ENCODE measurements around the gene RARB. TPM values are rescaled to one million over a fixed set of nuclear protein-coding genes. Genes with fewer than 3 reads are reported as not detected.

Gene RARB
- total and polyA plus RNA-seq, 9 of the 15 experiments (the other 6 are each of a cell fraction or from before 2014, with no cell fraction given): 0.15 to 1.3 (median 0.27) TPM

DNA sequence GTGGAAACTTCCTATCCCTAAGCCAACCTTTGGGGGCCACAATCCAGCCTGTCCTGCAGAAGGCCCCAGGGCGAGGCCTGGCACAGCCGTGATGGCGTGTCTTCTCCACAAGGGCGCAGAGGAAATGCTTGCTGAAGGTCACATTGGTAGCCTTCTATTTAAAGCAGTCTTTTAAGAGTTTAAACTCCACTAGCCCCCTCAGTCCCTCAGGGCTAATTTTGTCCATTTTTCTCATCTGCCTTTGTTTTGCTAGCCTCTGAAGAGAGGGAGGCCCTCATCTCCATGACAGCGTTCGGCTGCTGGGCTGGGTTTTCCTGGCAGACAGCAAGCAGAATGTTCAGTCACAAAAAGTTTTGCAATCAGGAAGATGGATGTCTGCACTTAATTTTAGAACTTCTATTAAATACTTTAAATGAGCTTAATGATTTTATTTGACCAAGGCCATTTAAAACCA, 40.8 kb downstream of the RARB start:
- POLR2A ChIA-PET: interaction anchor here (1.0 kb wide), 1 partner anchor 9 kb away, joined by 5 read pairs; no protein-coding TSS in a partner anchor
- TF ChIP-seq ZNF212 (CRISPR knock-in tag; IDR thresholded peaks at IDR 0.05): no peak
- TF ChIP-seq, protein P1, sequence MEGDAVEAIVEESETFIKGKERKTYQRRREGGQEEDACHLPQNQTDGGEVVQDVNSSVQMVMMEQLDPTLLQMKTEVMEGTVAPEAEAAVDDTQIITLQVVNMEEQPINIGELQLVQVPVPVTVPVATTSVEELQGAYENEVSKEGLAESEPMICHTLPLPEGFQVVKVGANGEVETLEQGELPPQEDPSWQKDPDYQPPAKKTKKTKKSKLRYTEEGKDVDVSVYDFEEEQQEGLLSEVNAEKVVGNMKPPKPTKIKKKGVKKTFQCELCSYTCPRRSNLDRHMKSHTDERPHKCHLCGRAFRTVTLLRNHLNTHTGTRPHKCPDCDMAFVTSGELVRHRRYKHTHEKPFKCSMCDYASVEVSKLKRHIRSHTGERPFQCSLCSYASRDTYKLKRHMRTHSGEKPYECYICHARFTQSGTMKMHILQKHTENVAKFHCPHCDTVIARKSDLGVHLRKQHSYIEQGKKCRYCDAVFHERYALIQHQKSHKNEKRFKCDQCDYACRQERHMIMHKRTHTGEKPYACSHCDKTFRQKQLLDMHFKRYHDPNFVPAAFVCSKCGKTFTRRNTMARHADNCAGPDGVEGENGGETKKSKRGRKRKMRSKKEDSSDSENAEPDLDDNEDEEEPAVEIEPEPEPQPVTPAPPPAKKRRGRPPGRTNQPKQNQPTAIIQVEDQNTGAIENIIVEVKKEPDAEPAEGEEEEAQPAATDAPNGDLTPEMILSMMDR (IDR thresholded peaks at IDR 0.05 in 2 of 3, conservative IDR thresholded peaks at IDR 0.05 in 1 of 3; ENCODE audit: insufficient read depth in 2 of 3, low read depth in 1 of 3, low read length in 3 of 3): 0 out of 6 replicates have a peak, but pooled peaks of 1 of the 3 experiments have one; percentile 11
- H3K9me1 ChIP-seq (ENCODE audit: control insufficient read depth, insufficient read depth, low read length): no peaks in the 10 kb centered on the region
- DNase-seq (ENCODE audit: extremely low read depth in 1 of 4, low spot score in 3 of 4): no peak
- no peak overlapping the region for H2AFZ ChIP-seq (ENCODE audit: low read depth, low read length)
- no peak for FAIRE-seq
- WGBS (ENCODE audit: insufficient coverage, low coverage, missing lambda C conversion rate): 0% methylated on average over 6 of the region's 6 CpGs
- H3K27ac ChIP-seq (ENCODE audit: extremely low read depth, low read depth, low read length): no peak overlapping the region
- intact Hi-C loops (cut with micrococcal nuclease) (no loop called here), in situ Hi-C loops (cut with MboI) (no loop called here)
- H3K36me3 ChIP-seq (ENCODE audit: control insufficient read depth, insufficient read depth, low read length): no peaks in the 10 kb centered on the region
- H3K79me2 ChIP-seq (ENCODE audit: control insufficient read depth, insufficient read depth, low read length): no peaks in the 10 kb centered on the region
- H4K20me1 ChIP-seq (replicated peaks; ENCODE audit: control insufficient read depth, insufficient read depth, low read length): no peaks in the 10 kb centered on the region
- H3K4me1 ChIP-seq (replicated peaks in 1 of 2; ENCODE audit: control insufficient read depth in 2 of 2, insufficient read depth in 2 of 2, low read length in 2 of 2): no peaks in the 10 kb centered on the region
- no peaks in the 10 kb centered on the region for H3K9me3 ChIP-seq (replicated peaks; ENCODE audit: control insufficient read depth, insufficient read depth, low read depth, low read length)
- no peaks in the 10 kb centered on the region for H3K27me3 ChIP-seq (ENCODE audit: control insufficient read depth in 2 of 2, insufficient read depth in 2 of 2, low read length in 2 of 2)
- H3K9ac ChIP-seq (ENCODE audit: insufficient read depth in 1 of 2, low read depth in 2 of 2, low read length in 2 of 2): no peak overlapping the region
- CTCF ChIA-PET (ENCODE audit: low intra/inter-chr PET ratio): no interaction called here
- H3K4me3 ChIP-seq: no peak overlapping the region
- H3K4me2 ChIP-seq (ENCODE audit: insufficient read depth, low read length): no peak overlapping the region
- no TSS peak for BruUV-seq (replicated peaks)
- ATAC-seq: peak; percentile 43; the same call in 2 of the 3 replicates

DNA sequence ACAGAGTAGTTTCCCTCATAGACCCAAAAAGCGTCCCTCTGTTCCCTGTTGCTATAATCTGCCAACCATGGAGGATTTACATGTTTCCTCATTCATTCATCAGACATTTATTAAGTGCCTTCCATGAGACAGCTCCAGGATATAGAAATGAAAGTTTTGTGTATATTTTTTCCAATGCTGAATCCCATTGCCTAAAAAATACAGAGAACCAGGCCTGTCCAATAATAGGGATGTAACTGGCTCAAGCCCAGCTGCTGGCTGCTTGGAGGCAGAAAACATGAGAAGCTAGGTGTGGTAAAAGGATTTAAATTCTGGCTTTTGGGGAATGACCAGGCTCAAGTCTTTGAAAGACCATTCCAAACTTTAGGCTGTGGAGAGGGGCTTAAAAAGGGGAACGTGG, 41.5 kb downstream of the RARB start:
- Histone ChIP-seq H3K36me3 (ENCODE audit: control insufficient read depth, insufficient read depth, low read length) (no peaks in the 10 kb centered on the region), H3K27ac (ENCODE audit: extremely low read depth, low read depth, low read length) (no peak overlapping the region), H4K20me1 (replicated peaks; ENCODE audit: control insufficient read depth, insufficient read depth, low read length) (no peaks in the 10 kb centered on the region), H3K9ac (ENCODE audit: insufficient read depth in 1 of 2, low read depth in 2 of 2, low read length in 2 of 2) (no peak overlapping the region), H3K4me2 (ENCODE audit: insufficient read depth, low read length) (no peak overlapping the region), H3K9me1 (ENCODE audit: control insufficient read depth, insufficient read depth, low read length) (no peaks in the 10 kb centered on the region), H3K27me3 (ENCODE audit: control insufficient read depth in 2 of 2, insufficient read depth in 2 of 2, low read length in 2 of 2) (no peaks in the 10 kb centered on the region), H3K9me3 (replicated peaks; ENCODE audit: control insufficient read depth, insufficient read depth, low read depth, low read length) (no peaks in the 10 kb centered on the region), H2AFZ (ENCODE audit: low read depth, low read length) (no peak overlapping the region), H3K4me3 (no peak overlapping the region), H3K4me1 (replicated peaks in 1 of 2; ENCODE audit: control insufficient read depth in 2 of 2, insufficient read depth in 2 of 2, low read length in 2 of 2) (no peaks in the 10 kb centered on the region), H3K79me2 (ENCODE audit: control insufficient read depth, insufficient read depth, low read length) (no peaks in the 10 kb centered on the region)
- CTCF ChIA-PET (ENCODE audit: low intra/inter-chr PET ratio): no interaction called here
- no peak for ATAC-seq
- FAIRE-seq: no peak
- intact Hi-C loops (cut with micrococcal nuclease) (no loop called here), in situ Hi-C loops (cut with MboI) (no loop called here)
- BruUV-seq (replicated peaks): no TSS peak
- POLR2A ChIA-PET: interaction anchor here (1.0 kb wide), 1 partner anchor 9 kb away, joined by 5 read pairs; no protein-coding TSS in a partner anchor
- WGBS (ENCODE audit: insufficient coverage, low coverage, missing lambda C conversion rate): 0% methylated on average over 2 of the region's 2 CpGs
- no peak for DNase-seq (ENCODE audit: extremely low read depth in 1 of 4, low spot score in 3 of 4)
- TF ChIP-seq BHLHE40 (IDR thresholded peaks at IDR 0.05; ENCODE audit: low read length) (no peak), NCOA6 (IDR thresholded peaks at IDR 0.05) (no peak), PKNOX1 (IDR thresholded peaks at IDR 0.05) (no peak), MECOM (CRISPR knock-in tag; IDR thresholded peaks at IDR 0.05) (no peak), CXXC5 (CRISPR knock-in tag; IDR thresholded peaks at IDR 0.05) (no peak), TOE1 (IDR thresholded peaks at IDR 0.05; ENCODE audit: borderline replicate concordance) (no peak), TOE1 (CRISPR knock-in tag; IDR thresholded peaks at IDR 0.05; ENCODE audit: borderline replicate concordance, low read depth) (no peak), ZNF239 (CRISPR knock-in tag; IDR thresholded peaks at IDR 0.05) (no peak)
- TF ChIP-seq, protein P2, sequence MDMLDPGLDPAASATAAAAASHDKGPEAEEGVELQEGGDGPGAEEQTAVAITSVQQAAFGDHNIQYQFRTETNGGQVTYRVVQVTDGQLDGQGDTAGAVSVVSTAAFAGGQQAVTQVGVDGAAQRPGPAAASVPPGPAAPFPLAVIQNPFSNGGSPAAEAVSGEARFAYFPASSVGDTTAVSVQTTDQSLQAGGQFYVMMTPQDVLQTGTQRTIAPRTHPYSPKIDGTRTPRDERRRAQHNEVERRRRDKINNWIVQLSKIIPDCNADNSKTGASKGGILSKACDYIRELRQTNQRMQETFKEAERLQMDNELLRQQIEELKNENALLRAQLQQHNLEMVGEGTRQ (CRISPR knock-in tag; IDR thresholded peaks at IDR 0.05): no peak
- TF ChIP-seq, protein P3, sequence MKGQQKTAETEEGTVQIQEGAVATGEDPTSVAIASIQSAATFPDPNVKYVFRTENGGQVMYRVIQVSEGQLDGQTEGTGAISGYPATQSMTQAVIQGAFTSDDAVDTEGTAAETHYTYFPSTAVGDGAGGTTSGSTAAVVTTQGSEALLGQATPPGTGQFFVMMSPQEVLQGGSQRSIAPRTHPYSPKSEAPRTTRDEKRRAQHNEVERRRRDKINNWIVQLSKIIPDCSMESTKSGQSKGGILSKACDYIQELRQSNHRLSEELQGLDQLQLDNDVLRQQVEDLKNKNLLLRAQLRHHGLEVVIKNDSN (CRISPR knock-in tag; IDR thresholded peaks at IDR 0.05): no peak

Data from K562 (cell line).